ENCODE results near the gene SIX3.

The SIX3 gene

GRCh38 chr2:44931198-44931780 is 10.2 kb upstream of the SIX3 start:
- no peak for DNase-seq

- no peak for DNase-seq
Measured at GRCh38 chr2:44932079-44932478, 9.4 kb upstream of the SIX3 start.

- no peak for DNase-seq
Measured at GRCh38 chr2:44932564-44933392, 8.7 kb upstream of the SIX3 start.

- no peak for DNase-seq
Measured at GRCh38 chr2:44933434-44933951, 8.0 kb upstream of the SIX3 start.

GRCh38 chr2:44934038-44934982 is 7.2 kb upstream of the SIX3 start:
- DNase-seq, result no peak

GRCh38 chr2:44934983-44935728 is 6.3 kb upstream of the SIX3 start:
- no peak for DNase-seq

- DNase-seq, result no peak
Measured at GRCh38 chr2:44935729-44936098, 5.8 kb upstream of the SIX3 start.

GRCh38 chr2:44936275-44936674 is 5.2 kb upstream of the SIX3 start:
- DNase-seq, result no peak

- DNase-seq, result no peak
Measured at GRCh38 chr2:44936715-44937687, 4.5 kb upstream of the SIX3 start.

- DNase-seq, result no peak
Measured at GRCh38 chr2:44937688-44938240, 3.7 kb upstream of the SIX3 start.

- DNase-seq, result no peak
Measured at GRCh38 chr2:44938287-44939105, 3.0 kb upstream of the SIX3 start.

- DNase-seq, result no peak
Measured at GRCh38 chr2:44939106-44940048, 2.1 kb upstream of the SIX3 start.

- DNase-seq, result no peak
Measured at GRCh38 chr2:44940049-44940494, 1.4 kb upstream of the SIX3 start.

GRCh38 chr2:44940732-44941464 is 604 bp upstream of the SIX3 start:
- DNase-seq, result no peak

GRCh38 chr2:44942304-44943030 is 965 bp downstream of the SIX3 start:
- DNase-seq, result no peak

- DNase-seq, result no peak
Measured at GRCh38 chr2:44943031-44943692, 1.7 kb downstream of the SIX3 start.

- DNase-seq, result no peak
Measured at GRCh38 chr2:44943693-44944101, 2.2 kb downstream of the SIX3 start.

Measured in CD4-positive, alpha-beta T cell treated with Interleukin-10 for 1 hour (primary cell).